AG10803 (cell line): ENCODE data around the gene OR10G7.

Source experiments
- DNase-seq: peaks from one replicate; pipeline ENCODE4 v3.0.0; 2010; ENCODE audit warnings: low read depth
- H3K4me3 ChIP-seq: 2 replicates; pipeline ENCODE4 v1.5.1; 2011; ENCODE audit warnings: mild to moderate bottlenecking, low read length, control low read depth
- TF ChIP-seq, protein P1 (sequence below): conservative IDR thresholded peaks from 2 replicates; pipeline ENCODE4 v1.5.1; 2011; ENCODE audit warnings: mild to moderate bottlenecking, low read length, control low read depth, inconsistent platforms

The OR10G7 gene, protein sequence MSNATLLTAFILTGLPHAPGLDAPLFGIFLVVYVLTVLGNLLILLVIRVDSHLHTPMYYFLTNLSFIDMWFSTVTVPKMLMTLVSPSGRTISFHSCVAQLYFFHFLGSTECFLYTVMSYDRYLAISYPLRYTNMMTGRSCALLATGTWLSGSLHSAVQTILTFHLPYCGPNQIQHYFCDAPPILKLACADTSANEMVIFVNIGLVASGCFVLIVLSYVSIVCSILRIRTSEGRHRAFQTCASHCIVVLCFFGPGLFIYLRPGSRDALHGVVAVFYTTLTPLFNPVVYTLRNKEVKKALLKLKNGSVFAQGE

DNA sequence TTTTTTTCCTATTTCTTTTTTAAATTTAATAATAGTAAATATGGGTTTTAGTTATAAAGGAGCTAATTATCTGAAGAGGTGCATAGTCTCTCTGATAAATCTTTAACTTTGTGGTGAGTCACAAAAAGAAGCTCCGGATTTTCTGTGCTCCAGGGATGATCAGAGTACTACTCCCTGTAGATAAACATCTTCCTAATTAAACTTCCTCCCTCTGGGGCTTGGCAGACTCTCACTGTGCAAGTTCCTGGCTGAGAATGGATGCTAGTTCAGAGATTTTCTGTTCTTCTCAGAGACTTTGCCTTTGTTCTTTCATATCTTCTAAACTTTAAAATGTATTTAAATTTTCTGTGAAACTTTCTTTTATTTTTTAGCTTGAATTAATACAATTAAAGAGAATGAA, at the start of gene OR10G7:
OR10G7 (minus strand) TSS at position 72 of the 400 bp plus-strand sequence. CDS start 2,324 bp downstream, outside the sequence.
- TF ChIP-seq, protein P1, sequence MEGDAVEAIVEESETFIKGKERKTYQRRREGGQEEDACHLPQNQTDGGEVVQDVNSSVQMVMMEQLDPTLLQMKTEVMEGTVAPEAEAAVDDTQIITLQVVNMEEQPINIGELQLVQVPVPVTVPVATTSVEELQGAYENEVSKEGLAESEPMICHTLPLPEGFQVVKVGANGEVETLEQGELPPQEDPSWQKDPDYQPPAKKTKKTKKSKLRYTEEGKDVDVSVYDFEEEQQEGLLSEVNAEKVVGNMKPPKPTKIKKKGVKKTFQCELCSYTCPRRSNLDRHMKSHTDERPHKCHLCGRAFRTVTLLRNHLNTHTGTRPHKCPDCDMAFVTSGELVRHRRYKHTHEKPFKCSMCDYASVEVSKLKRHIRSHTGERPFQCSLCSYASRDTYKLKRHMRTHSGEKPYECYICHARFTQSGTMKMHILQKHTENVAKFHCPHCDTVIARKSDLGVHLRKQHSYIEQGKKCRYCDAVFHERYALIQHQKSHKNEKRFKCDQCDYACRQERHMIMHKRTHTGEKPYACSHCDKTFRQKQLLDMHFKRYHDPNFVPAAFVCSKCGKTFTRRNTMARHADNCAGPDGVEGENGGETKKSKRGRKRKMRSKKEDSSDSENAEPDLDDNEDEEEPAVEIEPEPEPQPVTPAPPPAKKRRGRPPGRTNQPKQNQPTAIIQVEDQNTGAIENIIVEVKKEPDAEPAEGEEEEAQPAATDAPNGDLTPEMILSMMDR, result no peak
- H3K4me3 ChIP-seq, result no peak within 1 kb of the TSS
- no peak for DNase-seq

DNA sequence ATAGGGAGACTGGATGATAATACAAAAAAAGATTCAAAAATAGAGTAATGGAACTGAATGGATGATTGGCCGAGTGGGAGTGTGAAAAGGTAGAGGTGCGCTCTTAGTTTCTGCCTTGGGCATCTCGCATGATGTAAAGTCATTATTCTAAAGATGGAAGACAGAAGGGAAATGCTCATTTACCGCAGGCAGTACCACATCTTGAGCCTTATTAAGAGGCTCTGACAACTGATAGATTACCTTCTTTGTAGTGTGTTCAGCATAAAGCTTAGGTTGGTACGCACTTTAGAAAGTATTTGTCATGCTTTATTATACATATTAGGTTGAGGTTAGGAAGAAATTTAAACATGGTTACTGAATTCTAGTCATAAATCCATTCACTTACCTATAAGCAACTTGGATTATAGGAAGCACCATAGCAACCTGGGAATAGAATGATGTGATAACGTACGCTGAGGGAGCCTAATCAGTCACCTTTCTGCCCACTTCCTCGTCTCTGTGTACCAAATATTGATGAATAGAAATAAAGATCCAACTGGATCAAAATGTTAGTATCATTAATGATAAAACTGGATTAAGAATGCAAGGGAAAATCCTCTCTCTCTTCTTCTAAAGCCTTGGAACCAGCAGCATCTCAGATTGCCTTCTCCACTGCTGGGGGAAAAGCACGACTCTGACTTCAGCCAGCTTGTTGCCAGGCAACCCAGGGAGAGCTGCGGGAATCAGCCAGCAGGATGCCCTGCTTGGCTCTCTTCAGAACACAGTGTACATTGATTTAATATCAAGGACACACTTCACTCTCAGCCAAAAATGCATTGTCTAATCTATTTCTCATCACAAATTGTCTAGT, 45.1 kb upstream of the OR10G7 start:
- no peak for DNase-seq
- H3K4me3 ChIP-seq, result no peak overlapping the region
- TF ChIP-seq, protein P1, result no peak

DNA sequence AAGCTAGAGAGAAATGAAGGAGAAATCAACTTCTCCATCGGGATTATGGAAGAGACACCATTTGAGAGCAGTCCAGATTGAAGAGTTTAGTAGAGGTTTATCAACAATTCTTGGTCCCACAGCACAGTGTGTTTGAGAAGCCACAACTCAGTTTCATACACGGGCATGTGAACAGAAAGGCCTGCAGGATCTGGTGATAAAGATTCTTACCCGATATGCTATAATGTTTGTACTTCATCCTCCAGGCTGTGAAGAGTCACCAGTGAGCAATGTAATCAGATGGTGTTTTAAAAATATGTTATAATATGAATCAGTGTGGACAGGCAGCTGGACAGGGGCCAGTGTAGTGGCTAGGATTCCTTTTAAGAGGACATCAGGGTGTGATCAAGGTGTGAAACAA, 44.5 kb upstream of the OR10G7 start:
- H3K4me3 ChIP-seq, result no peak overlapping the region
- DNase-seq, result no peak
- TF ChIP-seq, protein P1, result no peak

DNA sequence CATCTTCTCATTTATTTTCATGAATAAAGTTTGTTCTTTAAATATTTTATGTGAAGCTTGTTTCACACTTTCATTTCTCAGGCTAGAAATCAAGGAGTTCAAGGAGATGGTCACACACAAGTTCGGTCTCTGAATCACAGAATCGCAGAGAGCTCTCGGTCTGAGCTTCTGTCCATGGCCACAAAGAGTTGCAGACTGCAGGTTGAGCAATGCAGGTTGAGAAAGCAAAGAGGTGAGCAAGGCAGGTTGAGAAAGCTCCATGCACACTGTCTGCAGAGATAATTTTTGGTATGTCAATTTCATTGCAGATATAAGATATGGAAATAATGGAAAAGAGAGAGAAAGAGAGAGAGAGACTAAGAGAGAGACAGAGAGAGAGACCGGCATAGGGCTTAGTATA, 41.2 kb upstream of the OR10G7 start:
- TF ChIP-seq, protein P1, result no peak
- no peak overlapping the region for H3K4me3 ChIP-seq
- no peak for DNase-seq

DNA sequence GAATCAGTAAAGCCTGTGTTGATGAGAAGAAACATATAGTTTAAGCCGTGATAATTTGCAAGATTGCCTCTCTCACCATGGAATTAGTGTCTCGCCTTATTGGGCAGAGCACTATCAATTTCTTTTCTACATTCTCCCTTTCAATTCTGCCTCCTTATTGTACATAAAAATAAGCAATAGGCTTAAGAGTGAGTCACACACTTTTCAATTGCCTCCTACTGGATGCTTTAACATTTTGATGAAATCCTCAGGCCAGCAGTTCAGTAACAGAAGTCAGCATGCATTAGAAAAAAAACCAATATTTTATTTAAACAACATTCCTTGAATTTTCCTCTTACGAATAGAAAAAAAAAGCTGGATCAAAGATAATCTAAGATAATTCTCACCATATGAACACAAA, 40.4 kb upstream of the OR10G7 start:
- DNase-seq, result no peak
- no peak overlapping the region for H3K4me3 ChIP-seq
- TF ChIP-seq, protein P1, result no peak

DNA sequence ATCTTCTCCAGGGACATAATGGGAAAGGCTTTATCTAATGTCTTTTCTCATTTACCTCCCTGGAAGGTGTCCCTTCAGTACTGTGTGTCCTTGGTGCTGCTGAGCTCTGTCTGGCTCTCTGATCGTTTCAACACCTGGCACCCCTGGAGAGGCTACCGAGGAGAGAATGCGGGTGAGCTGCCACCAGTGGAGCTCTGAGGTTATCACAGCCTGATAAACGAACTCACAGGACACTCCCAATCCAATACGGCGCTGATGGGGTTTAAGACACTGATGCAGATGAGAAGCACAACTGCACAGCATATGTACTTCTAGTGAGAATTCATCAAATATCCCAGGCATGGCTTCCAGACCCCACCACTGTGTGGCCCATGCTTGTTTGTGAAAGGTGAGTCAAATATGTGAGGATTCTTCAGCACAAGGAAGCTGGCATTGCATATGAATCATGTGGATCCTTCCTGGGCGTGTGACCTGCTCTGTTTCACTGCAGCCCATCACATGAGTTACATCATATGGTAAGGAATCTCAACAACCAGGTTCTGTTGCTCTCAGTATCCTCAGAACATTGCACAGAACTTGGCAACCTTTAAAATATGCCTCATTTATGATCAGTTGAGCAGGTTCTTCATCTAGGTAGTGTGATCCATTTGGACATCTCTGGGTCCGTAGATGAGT, 39.3 kb upstream of the OR10G7 start:
- TF ChIP-seq, protein P1, result no peak
- H3K4me3 ChIP-seq, result no peak overlapping the region
- no peak for DNase-seq
